ENCODE results near the gene VPS9D1. TPM values are rescaled to one million over a fixed set of nuclear protein-coding genes. Genes with fewer than 3 reads are reported as not detected.

VPS9D1 gene
- total RNA-seq, 1 donor from 2014 or later = 17.3 TPM

- H3K27me3 Mint-ChIP-seq = peaks cover 2% of the 10 kb centered on the region
- DNase-seq (ENCODE audit: extremely low spot score, unreplicated experiment) = no peak
- H3K27ac Mint-ChIP-seq = no peak overlapping the region
- no peak for TF ChIP-seq CTCF (conservative IDR thresholded peaks at IDR 0.05)
- peaks cover 2% of the 10 kb centered on the region for H3K4me1 Mint-ChIP-seq (ENCODE audit: unreplicated experiment)
- no peaks in the 10 kb centered on the region for H3K9me3 Mint-ChIP-seq
- H3K36me3 Mint-ChIP-seq = peaks cover 4% of the 10 kb centered on the region
- H3K4me3 Mint-ChIP-seq = no peak overlapping the region
These were observed 9.8 kb downstream of the VPS9D1 start for GRCh38 chr16:89710709-89711564.

- peak overlapping the region; percentile 61 for H3K4me3 Mint-ChIP-seq
- no peaks in the 10 kb centered on the region for H3K9me3 Mint-ChIP-seq
- DNase-seq (ENCODE audit: extremely low spot score, unreplicated experiment) = no peak
- peaks cover 2% of the 10 kb centered on the region for H3K36me3 Mint-ChIP-seq
- H3K27me3 Mint-ChIP-seq = peaks cover 4% of the 10 kb centered on the region
- TF ChIP-seq CTCF (conservative IDR thresholded peaks at IDR 0.05) = no peak
- H3K4me1 Mint-ChIP-seq (ENCODE audit: unreplicated experiment) = peaks cover 4% of the 10 kb centered on the region
- H3K27ac Mint-ChIP-seq = no peak overlapping the region
These were observed 10.8 kb downstream of the VPS9D1 start for GRCh38 chr16:89709716-89710432.

GRCh38 chr16:89709166-89709565, 11.5 kb downstream of the VPS9D1 start:
- Mint-ChIP-seq H3K4me1 (ENCODE audit: unreplicated experiment) (peaks cover 4% of the 10 kb centered on the region), H3K9me3 (no peaks in the 10 kb centered on the region), H3K27ac (no peak overlapping the region), H3K36me3 (no peaks in the 10 kb centered on the region), H3K27me3 (peaks cover 4% of the 10 kb centered on the region), H3K4me3 (no peak overlapping the region)
- TF ChIP-seq CTCF (conservative IDR thresholded peaks at IDR 0.05) = no peak
- DNase-seq (ENCODE audit: extremely low spot score, unreplicated experiment) = no peak

- no peak for DNase-seq (ENCODE audit: extremely low spot score, unreplicated experiment)
- H3K27ac Mint-ChIP-seq = no peak overlapping the region
- H3K4me1 Mint-ChIP-seq (ENCODE audit: unreplicated experiment) = peaks cover 4% of the 10 kb centered on the region
- H3K4me3 Mint-ChIP-seq = no peak overlapping the region
- no peaks in the 10 kb centered on the region for H3K9me3 Mint-ChIP-seq
- TF ChIP-seq CTCF (conservative IDR thresholded peaks at IDR 0.05) = no peak
- H3K36me3 Mint-ChIP-seq = no peaks in the 10 kb centered on the region
- H3K27me3 Mint-ChIP-seq = peaks cover 4% of the 10 kb centered on the region
These were observed 12.2 kb downstream of the VPS9D1 start for GRCh38 chr16:89708481-89708931.

- TF ChIP-seq CTCF (conservative IDR thresholded peaks at IDR 0.05) = no peak
- DNase-seq (ENCODE audit: extremely low spot score, unreplicated experiment) = no peak
- no peak overlapping the region for H3K27ac Mint-ChIP-seq
- peaks cover 4% of the 10 kb centered on the region for H3K4me1 Mint-ChIP-seq (ENCODE audit: unreplicated experiment)
- H3K9me3 Mint-ChIP-seq = no peaks in the 10 kb centered on the region
- H3K36me3 Mint-ChIP-seq = no peaks in the 10 kb centered on the region
- H3K27me3 Mint-ChIP-seq = peaks cover 4% of the 10 kb centered on the region
- H3K4me3 Mint-ChIP-seq = no peak overlapping the region
These were observed 13.0 kb downstream of the VPS9D1 start for GRCh38 chr16:89707695-89708094.
